Muscle of arm (tissue), 12 donors: ENCODE data around the gene FGB. TPM values are rescaled to one million over a fixed set of nuclear protein-coding genes. Genes with fewer than 3 reads are reported as not detected.
"Not testable (repeated sequence)": the region's sequence is repeated elsewhere in the genome, so short reads cannot be mapped to it uniquely, and the experiment has no call there.

Experiments
- DNase-seq: peaks from one replicate; pipeline ENCODE4 v3.0.0-alpha.2; 2013
- polyA plus RNA-seq, 12 donors: library from polyadenylated mRNA; unstranded; fragments of 120-200 nt; gene quantifications; one replicate each; pipeline ENCODE4 v1.2.1, GENCODE V29; 2013; ENCODE audit not compliant: insufficient read length in 12 of 12

The FGB gene
- polyA plus RNA-seq, 12 donors = 0.15 to 37.5 (median 1.8) TPM; not detected in 4

DNA sequence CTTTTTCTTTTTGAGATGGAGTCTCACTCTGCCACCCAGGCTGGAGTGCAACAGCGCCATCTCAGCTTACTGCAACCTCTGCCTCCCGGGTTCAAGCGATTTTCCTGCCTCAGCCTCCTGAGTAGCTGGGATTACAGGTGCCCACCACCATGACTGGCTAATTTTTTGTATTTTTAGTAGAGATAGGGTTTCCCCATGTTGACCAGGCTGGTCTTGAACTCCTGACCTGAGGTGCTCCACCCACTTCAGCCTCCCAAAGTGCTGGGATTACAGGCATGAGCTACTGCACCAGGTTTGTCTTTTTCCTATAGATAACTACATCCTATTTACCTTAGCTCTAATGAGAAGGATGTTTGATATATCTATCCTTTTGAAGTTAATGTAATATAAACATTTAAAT is 31.5 kb downstream of the FGB start:
- not testable (repeated sequence) for DNase-seq

GRCh38 chr4:154595807-154596206 is 33.0 kb downstream of the FGB start:
- DNase-seq = no peak

GRCh38 chr4:154597281-154597680 is 34.5 kb downstream of the FGB start:
- not testable (repeated sequence) for DNase-seq

DNA sequence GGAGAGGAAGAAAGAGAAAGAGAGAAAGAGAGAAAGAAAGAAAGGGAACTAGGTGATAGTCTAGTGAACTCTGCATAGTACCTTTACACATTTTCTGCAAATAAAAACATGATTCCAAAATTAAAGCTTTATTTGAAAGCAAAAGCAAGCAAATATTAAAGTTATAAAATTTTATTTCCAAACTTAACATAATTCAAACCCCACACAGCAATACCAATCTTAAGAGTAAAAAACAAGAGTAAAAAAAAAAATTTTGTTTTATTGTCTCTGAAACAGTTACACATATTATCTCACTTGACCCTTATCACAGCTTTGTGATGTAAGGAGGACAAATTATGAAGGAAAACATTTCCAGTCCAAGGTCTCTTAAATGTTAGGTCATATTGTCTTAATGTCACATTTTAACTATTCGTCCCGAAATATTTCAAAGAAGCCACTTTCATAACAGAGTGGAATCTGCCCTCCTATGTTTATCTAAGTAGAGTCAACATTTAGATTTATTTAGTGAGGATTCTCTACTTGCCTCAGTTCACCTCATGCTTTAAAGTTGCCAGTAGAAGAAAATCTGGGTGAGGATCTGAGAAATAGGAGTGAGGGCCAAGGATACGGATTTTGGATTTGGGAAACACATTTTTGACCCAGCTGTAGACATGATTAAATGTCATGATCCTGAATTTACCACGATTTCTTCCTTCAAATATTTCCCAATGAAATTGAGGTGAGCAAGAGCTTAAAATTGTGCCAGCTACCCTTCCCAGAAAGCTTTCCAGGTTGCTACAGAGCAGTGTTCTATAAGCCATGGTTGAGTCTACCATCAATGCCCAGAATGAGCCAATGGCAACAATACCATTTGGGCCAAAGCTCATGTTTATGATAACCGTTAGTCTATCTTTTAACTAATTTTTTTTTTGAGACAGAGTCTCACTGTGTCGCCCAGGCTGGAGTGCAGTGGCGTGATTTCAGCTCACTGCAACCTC is 35.3 kb downstream of the FGB start:
- DNase-seq = no peak

DNA sequence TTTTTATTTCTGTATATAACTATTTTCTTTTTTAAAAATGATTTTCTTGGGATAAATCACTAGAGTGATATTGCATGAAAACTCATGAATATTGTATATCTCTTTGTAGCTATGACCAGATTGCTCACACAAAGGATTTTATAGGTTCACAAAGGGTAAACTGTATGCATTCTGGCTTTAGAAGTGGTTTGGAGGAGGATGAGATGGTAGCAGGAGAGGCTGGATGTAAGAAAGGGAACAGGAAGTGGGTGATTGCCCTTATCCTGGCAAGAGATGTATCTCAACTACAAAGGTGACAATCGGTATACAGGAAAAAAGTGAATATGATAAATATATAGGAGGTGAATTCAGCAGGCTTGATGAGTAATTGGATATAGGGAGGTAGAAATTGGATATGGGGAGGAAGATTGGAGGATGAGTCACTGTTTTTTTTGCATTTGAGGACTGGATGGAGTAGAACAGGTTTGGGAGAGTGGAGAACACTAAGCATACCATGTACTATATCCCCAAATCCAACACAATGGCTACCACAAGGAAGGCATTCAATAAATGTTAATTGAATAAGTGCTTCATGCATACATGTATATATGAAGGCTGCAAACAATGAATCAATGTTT is 39.7 kb downstream of the FGB start:
- no peak for DNase-seq

DNA sequence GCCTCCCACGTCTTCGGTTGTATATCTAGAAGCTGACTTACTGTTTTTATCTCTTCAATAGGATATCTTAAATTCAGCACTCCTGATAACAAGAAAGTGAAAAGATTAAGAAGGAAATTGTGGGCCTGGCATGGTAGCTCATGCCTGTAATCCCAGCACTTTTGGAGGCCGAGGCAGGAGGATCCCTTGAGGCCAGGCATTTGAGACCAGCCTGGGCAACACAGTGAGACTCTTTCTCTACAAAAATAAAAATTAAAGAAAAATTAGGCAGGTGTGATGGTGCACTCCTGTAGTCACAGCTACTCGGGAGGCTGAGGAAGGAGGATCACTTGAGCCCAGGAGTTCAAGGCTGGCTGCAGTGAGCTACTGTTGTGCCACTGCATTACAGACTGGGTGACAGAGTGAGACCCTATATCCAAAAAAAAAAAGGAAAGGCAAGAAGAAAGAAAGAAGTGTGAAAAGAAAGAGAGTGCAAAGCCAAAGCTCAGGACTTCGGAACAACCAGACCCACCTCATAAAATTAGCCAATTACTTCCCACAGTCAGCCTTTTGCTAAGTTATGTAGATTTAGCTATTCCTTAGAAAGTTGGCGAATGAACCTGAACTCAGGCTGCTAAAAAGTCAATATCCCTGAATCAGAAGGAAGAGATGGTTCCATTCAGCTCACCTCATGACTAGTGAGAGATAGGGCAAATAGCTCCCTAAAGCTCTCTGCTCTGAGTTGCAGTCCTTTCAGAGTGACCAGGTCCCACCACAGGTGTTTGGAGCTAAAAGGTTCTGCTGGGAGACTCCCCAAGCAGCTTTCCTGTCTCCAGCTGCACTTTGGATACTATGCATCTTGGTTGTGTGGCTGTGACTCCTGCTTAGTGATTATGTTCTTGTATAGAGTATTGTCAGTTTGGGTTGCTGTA is 40.5 kb downstream of the FGB start:
- DNase-seq = no peak

DNA sequence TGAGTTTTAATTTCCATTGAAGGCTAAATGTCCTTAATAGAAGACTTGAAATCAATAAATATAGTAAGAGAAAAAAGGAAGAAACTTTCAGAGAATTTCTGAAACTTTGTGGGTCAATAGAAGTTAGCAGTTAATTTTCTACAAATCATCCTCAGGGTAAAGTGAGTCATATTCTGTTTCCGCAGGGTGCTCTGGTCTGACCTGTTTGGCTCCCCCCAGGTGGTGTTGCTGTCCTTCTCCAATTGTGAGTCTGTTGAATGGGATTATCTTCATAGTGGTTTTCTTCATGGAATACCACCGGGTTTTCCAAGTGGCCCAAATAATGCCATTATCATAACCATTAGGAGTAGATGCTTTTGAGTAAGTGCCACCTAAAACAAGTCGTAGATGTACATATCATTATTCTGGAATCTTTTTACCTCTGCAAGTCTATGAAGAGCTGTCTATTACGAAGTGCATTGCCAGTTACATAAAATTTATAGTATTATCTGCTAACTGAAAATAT is 41.9 kb downstream of the FGB start:
- no peak for DNase-seq

DNA sequence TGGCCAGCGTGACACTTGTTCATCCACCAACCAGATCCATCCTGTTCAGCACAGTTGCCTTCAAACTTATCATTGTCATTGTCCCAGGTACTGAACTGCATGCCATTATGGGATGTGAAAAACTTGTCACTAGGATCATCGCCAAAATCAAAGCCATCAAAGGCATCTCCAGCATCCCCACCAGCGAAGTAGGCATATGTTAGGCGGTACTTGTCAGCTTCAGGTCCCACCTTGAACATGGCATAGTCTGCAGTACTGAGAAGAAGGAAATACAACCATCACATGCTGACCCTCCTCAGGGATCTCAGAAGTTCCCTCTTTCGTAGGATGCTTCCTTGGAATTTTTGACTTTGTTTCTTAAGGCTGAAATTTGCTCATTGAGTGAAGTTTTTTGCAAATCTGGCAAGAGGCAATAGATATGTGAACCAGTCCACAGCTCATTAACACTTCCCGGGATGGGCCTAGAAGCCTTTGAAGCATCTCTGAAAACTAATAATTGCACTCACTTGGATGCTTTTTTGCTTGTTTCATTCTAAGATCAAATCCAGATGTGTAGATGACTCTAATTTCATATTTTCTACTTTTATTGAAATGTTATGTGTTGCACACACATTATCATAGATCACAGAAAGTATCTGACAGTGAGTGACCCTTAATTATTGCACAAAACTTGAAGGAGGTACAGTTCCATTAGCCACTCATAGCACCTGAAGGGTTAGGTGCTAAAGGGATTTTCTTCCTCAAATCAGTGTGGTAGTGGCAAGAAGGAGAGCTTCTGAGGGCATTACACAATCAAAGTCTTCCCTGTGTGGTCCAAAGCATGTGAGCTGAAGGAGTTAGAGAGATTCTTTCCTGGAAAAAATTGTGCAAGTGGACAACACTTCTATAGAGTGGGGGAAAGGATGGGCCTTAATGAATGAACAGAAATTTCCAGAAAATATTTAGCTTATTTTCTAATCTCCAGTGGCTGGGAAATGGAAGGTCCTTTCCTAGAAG is 44.2 kb downstream of the FGB start:
- no peak for DNase-seq

DNA sequence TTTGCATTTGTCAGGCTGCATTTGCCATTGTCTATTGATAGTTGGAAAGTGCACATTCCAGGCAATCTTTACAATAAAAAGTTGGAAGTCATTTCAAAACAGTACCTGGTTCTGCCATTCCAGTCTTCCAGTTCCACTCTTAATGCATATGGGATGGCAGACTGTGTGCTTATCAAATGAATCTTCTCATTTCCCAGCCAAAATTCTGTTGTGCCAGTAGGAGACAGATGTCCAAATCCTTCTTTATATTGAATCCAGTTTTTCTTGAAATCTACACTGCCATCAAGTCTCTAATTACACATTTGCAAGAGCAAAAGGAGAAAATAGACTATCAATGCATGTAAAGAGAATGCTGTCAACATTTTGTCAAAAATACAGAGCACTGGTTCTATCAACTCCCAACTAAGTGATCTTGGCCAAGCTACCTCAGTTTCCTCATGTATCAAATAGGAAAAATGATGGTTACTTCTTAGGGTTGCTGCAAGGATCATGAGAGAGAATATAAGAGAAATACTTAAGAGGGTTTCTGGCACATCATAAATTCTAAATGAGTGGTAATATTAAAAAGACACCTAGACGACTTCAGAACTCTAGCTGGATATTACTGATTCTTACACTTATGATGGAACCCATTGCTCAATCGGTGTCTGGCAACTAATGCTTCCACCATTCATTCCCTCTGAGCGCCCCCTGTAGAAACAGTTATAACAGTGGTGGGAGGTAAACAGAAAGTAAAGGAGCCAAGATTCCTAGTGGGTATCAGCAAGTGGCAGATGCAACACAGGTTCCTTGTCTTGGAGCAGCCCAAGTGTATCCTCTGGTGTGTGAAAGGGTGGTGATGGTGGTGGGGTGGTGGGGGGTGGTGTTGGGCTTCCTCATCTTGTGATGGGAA is 45.8 kb downstream of the FGB start:
- DNase-seq = no peak

DNA sequence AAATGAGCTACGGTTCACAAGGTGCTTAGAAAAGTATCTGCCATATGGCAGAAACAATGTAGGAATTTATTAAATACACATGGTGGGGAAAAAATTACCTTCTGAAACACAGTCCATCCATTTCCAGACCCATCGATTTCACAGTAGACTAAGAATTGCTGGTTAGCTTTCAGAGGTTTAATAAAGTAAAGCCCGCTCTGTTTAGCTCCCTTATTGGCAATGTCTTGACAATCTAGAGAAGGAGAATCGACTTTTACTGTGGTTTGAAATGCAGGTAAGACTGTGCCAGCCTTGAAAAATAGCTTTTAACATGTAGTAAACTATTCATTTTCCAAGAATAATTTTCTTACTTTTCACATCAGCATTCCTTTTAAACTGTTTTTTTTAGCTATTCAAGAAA is 46.7 kb downstream of the FGB start:
- DNase-seq = no peak

GRCh38 chr4:154610582-154610981 is 47.8 kb downstream of the FGB start:
- no peak for DNase-seq

- no peak for DNase-seq
Measured at GRCh38 chr4:154611833-154612232, 49.0 kb downstream of the FGB start.

- DNase-seq = no peak
Measured at GRCh38 chr4:154612472-154613414, 49.9 kb downstream of the FGB start, which contains the start of gene FGG. FGG (minus strand) TSS chr4:154612656; CDS start chr4:154612609, 47 bp downstream.

DNA sequence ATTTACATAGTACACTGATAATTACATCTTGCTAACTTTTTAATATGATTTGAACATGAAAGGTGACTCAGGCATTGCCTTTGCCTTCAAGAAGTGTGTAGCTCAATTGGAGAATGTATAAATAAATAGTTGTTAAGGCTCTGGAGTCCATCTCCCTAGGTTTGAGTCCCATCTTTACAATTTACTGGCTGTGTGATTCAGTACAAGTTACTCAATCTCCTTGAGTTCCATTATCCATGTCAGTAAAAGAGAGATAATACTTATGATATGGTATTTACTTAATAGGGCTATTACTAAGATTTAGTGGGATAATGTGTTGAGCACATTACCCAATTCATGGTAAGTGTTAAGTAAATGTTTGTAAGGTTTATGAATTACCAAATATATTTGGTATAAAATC is 51.5 kb downstream of the FGB start:
- no peak for DNase-seq

DNA sequence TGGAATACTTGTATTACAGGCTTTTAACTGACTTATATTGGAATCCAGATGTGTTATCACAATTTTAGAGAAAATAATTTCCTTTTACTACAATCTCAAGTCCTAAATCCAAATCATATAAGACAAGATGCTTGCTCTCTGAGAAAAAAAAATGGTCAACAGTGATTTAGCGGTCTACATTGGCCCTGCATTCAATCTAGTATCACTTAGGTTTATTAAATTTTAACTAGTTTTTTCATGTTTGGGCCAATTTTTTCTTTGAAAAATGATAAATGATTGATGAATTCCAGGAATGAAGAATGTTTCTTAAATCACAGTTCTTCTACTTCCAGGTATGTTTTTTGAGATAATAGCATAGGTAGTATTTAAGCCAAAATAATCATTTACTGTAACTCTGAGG is 52.4 kb downstream of the FGB start:
- DNase-seq = no peak

DNA sequence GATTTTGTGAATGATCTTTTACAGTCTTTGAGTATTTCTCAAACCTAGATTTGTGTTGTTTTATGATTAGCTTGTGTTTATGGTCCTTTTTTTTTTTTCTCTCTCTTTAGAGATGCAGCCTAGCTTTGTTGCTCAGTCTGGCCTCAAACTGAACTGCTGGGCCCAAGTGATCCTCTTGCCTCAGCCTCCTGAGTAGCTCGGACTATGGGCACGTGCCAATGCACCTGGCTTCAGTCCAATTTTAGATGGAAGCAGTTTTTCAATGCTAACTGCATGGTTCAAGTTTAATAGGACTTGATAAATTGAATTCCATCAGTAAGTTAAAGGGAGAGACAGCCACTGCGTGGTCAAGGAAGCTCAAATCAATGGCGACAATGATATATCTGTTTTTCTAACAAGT is 53.5 kb downstream of the FGB start:
- no peak for DNase-seq

GRCh38 chr4:154616731-154617130 is 53.9 kb downstream of the FGB start:
- DNase-seq = no peak

- DNase-seq = no peak
Measured at GRCh38 chr4:154617820-154618317, 55.1 kb downstream of the FGB start.
